ENCODE results near the gene DDIT4. TPM values are rescaled to one million over a fixed set of nuclear protein-coding genes. Genes with fewer than 3 reads are reported as not detected.

Gene DDIT4
- total and polyA plus RNA-seq, 9 of the 15 experiments (the other 6 are each of a cell fraction or from before 2014, with no cell fraction given), result 8.2 to 675 (median 159) TPM

DNA sequence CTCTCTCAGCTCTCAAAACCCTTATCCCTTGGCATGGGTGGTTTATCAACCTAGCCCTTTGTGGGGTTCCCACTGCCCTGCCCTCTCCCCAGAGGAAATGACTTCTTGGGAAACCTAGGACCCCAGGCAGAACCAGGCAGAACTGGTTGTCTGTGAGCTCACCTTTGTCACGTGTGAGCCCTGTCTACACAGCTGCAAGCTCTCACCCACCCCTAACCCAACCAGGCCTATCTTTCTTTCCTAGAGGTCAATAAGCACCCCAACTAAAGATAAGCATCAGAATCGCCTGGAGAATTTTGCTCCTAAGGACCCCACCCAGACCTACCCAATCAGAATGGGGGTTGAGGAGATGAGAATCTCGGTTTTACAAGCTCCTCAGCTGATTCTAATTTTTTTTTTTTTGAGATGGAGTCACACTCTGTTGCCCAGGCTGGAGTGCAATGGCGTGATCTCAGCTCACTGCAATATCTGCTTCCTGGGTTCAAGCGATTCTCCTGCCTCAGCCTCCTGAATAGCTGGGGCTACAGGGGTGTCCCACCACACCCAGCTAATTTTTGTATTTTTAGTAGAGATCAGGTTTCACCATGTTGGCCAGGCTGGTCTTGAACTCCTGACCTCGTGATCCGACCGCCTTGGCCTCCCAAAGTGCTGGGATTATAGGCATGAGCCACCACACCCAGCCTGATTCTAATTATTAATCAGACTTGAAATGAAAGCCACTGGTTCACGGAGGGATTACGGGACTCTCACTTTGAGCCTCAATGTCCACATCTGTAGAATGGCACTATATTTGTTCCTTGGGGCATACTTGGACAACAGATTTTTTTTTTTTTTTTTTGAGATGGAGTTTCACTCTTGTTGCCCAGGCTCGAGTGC, 7.5 kb upstream of the DDIT4 start (continued):
- TF ChIP-seq MYBL2 (IDR thresholded peaks at IDR 0.05; ENCODE audit: low read depth) (no peak), MYBL2 (CRISPR knock-in tag; IDR thresholded peaks at IDR 0.05; ENCODE audit: borderline replicate concordance) (no peak), HDGF (IDR thresholded peaks at IDR 0.05) (no peak), POLR2AphosphoS5 (IDR thresholded peaks at IDR 0.05; ENCODE audit: control insufficient read depth, insufficient read depth, low read depth, low read length) (no peak), TEAD4 (IDR thresholded peaks at IDR 0.05; ENCODE audit: low read length) (no peak; the same call in 1 of the 2 replicates), TEAD4 (CRISPR knock-in tag; IDR thresholded peaks at IDR 0.05; ENCODE audit: borderline replicate concordance) (no peak), ZNF175 (CRISPR knock-in tag; IDR thresholded peaks at IDR 0.05; ENCODE audit: low read depth) (no peak), ZNF224 (CRISPR knock-in tag; IDR thresholded peaks at IDR 0.05) (no peak), OTX1 (CRISPR knock-in tag; IDR thresholded peaks at IDR 0.05) (no peak), ZNF347 (CRISPR knock-in tag; IDR thresholded peaks at IDR 0.05; ENCODE audit: low read depth) (no peak), ZBTB7A (IDR thresholded peaks at IDR 0.05; ENCODE audit: borderline replicate concordance, control insufficient read depth, low read depth, low read length) (no peak), FOXJ2 (tag; IDR thresholded peaks at IDR 0.05) (peak; percentile 20; the same call in 1 of the 2 replicates), ZNF79 (CRISPR knock-in tag; IDR thresholded peaks at IDR 0.05; ENCODE audit: low read depth) (no peak), KAT7 (CRISPR knock-in tag; IDR thresholded peaks at IDR 0.05; ENCODE audit: borderline replicate concordance) (no peak), ZFP30 (CRISPR knock-in tag; IDR thresholded peaks at IDR 0.05; ENCODE audit: borderline replicate concordance) (no peak), PHB (CRISPR knock-in tag; IDR thresholded peaks at IDR 0.05) (no peak), ZNF165 (CRISPR knock-in tag; IDR thresholded peaks at IDR 0.05; ENCODE audit: borderline replicate concordance) (no peak), CHCHD3 (CRISPR knock-in tag; IDR thresholded peaks at IDR 0.05) (no peak), RNF2 (IDR thresholded peaks at IDR 0.05) (no peak), ZZZ3 (IDR thresholded peaks at IDR 0.05) (no peak), FOXA1 (IDR thresholded peaks at IDR 0.05; ENCODE audit: borderline replicate concordance) (no peak), KDM4B (IDR thresholded peaks at IDR 0.05; ENCODE audit: borderline replicate concordance in 2 of 2, low read depth in 1 of 2) (no peak), BCL6 (CRISPR knock-in tag; IDR thresholded peaks at IDR 0.05) (no peak)
- TF ChIP-seq, protein P1, sequence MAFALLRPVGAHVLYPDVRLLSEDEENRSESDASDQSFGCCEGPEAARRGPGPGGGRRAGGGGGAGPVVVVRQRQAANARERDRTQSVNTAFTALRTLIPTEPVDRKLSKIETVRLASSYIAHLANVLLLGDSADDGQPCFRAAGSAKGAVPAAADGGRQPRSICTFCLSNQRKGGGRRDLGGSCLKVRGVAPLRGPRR (CRISPR knock-in tag; IDR thresholded peaks at IDR 0.05), result no peak
- TF ChIP-seq, protein P2, sequence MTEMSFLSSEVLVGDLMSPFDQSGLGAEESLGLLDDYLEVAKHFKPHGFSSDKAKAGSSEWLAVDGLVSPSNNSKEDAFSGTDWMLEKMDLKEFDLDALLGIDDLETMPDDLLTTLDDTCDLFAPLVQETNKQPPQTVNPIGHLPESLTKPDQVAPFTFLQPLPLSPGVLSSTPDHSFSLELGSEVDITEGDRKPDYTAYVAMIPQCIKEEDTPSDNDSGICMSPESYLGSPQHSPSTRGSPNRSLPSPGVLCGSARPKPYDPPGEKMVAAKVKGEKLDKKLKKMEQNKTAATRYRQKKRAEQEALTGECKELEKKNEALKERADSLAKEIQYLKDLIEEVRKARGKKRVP (CRISPR knock-in tag; IDR thresholded peaks at IDR 0.05), result no peak
- TF ChIP-seq, protein P3, sequence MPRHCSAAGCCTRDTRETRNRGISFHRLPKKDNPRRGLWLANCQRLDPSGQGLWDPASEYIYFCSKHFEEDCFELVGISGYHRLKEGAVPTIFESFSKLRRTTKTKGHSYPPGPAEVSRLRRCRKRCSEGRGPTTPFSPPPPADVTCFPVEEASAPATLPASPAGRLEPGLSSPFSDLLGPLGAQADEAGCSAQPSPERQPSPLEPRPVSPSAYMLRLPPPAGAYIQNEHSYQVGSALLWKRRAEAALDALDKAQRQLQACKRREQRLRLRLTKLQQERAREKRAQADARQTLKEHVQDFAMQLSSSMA (CRISPR knock-in tag; IDR thresholded peaks at IDR 0.05), result no peak
- TF ChIP-seq, protein P4, sequence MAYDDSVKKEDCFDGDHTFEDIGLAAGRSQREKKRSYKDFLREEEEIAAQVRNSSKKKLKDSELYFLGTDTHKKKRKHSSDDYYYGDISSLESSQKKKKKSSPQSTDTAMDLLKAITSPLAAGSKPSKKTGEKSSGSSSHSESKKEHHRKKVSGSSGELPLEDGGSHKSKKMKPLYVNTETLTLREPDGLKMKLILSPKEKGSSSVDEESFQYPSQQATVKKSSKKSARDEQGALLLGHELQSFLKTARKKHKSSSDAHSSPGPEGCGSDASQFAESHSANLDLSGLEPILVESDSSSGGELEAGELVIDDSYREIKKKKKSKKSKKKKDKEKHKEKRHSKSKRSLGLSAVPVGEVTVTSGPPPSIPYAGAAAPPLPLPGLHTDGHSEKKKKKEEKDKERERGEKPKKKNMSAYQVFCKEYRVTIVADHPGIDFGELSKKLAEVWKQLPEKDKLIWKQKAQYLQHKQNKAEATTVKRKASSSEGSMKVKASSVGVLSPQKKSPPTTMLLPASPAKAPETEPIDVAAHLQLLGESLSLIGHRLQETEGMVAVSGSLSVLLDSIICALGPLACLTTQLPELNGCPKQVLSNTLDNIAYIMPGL (CRISPR knock-in tag; IDR thresholded peaks at IDR 0.05), result no peak
